Endothelial cell of umbilical vein (primary cell): ENCODE data around the gene SEPTIN5. TPM values are rescaled to one million over a fixed set of nuclear protein-coding genes. Genes with fewer than 3 reads are reported as not detected.

Experiments
- BruUV-seq: library from RNA; stranded (reverse); fragments of 400-500 nt; replicated peaks from 2 replicates; lab custom pipeline; 2021; lab: Mats Ljungman, UMichigan
- CTCF ChIA-PET: fragments of 300-600, 350-600 bp; sonication (Branson Sonifier 250); formaldehyde crosslinking; loops from one replicate; lab custom pipeline; 2021; ENCODE audit warnings: antibody characterized with exemption, inconsistent platforms; lab: Charles Lee
- POLR2A ChIA-PET: fragments of 300-600, 350-600 bp; sonication (Branson Sonifier 250); formaldehyde crosslinking; loops from one replicate; lab custom pipeline; 2021; ENCODE audit warnings: antibody characterized with exemption, inconsistent platforms; lab: Charles Lee
- DNase-seq: peaks from one replicate; pipeline ENCODE4 v3.0.0-alpha.2; 2011; ENCODE audit warnings: low read depth, low spot score
- FAIRE-seq: peaks from 2 replicates; lab custom pipeline; 2011; peaks lifted over from hg19 to GRCh38; lab: Jason Lieb, UNC
- H2AFZ ChIP-seq: 2 replicates; pipeline ENCODE4 v1.6.0; 2012; ENCODE audit warnings: low read depth, low read length, control low read depth, inconsistent platforms
- H3K27ac ChIP-seq: 2 replicates; pipeline ENCODE4 v1.5.1; 2011; ENCODE audit warnings: low read depth, mild to moderate bottlenecking, control low read depth, low read length, moderate library complexity; ENCODE audit not compliant: insufficient read depth
- H3K27me3 ChIP-seq, 2 experiments: 2 replicates each; pipeline versions ENCODE4 v1.6.0 to v1.6.1; 2011; ENCODE audit warnings: low read length in 2 of 2, mixed read lengths in 1 of 2; ENCODE audit not compliant: control insufficient read depth in 2 of 2, insufficient read depth in 2 of 2
- H3K36me3 ChIP-seq, 2 experiments: 2 replicates in 1 of 2; 3 replicates in 1 of 2; pipeline ENCODE4 v1.5.1; 2011; ENCODE audit warnings: low read length in 2 of 2, mild to moderate bottlenecking in 1 of 2, moderate library complexity in 1 of 2; ENCODE audit not compliant: control insufficient read depth in 2 of 2, insufficient read depth in 2 of 2; ENCODE audit errors: extremely low read depth in 1 of 2
- H3K4me1 ChIP-seq: 3 replicates; pipeline ENCODE4 v1.5.1; 2011; ENCODE audit warnings: mild to moderate bottlenecking, low read length; ENCODE audit not compliant: control insufficient read depth, insufficient read depth; ENCODE audit errors: extremely low read depth
- H3K4me2 ChIP-seq: 2 replicates; pipeline ENCODE4 v1.6.1; 2011; ENCODE audit warnings: low read length, control low read depth, mixed read lengths; ENCODE audit not compliant: insufficient read depth
- H3K4me3 ChIP-seq, 3 experiments: fragments of 200-600 bp in 1 of 3; sonication (generic), shearing (Covaris generic) in 1 of 3; replicated peaks in 1 of 3; 2 replicates each; pipeline ENCODE4 v1.5.1; 2011 to 2016; ENCODE audit warnings: control low read depth in 3 of 3, low read length in 3 of 3, mild to moderate bottlenecking in 2 of 3, inconsistent platforms in 1 of 3, low read depth in 1 of 3, moderate library complexity in 1 of 3; ENCODE audit not compliant: insufficient read depth in 1 of 3
- H3K79me2 ChIP-seq: 2 replicates; pipeline ENCODE4 v1.6.0; 2012; ENCODE audit warnings: low read length, inconsistent platforms; ENCODE audit not compliant: control insufficient read depth, insufficient read depth
- H3K9ac ChIP-seq: replicated peaks from 2 replicates; pipeline ENCODE3; 2011; ENCODE audit warnings: low read length, control low read depth; ENCODE audit not compliant: insufficient read depth; ENCODE audit errors: extremely low read depth
- H3K9me1 ChIP-seq: replicated peaks from 3 replicates; pipeline ENCODE4 v1.6.0; 2011; ENCODE audit warnings: mild to moderate bottlenecking, low read length; ENCODE audit not compliant: control insufficient read depth, insufficient read depth; ENCODE audit errors: extremely low read depth
- H3K9me3 ChIP-seq: replicated peaks from 2 replicates; pipeline ENCODE4 v1.5.1; 2012; ENCODE audit warnings: low read length, inconsistent platforms; ENCODE audit not compliant: control insufficient read depth, insufficient read depth
- H4K20me1 ChIP-seq: replicated peaks from 2 replicates; pipeline ENCODE3; 2011; ENCODE audit warnings: mild to moderate bottlenecking, low read length; ENCODE audit not compliant: control insufficient read depth, insufficient read depth; ENCODE audit errors: extremely low read depth
- CTCF ChIP-seq, 2 donors: IDR thresholded peaks; 1 replicate in 1 of 2; 2 replicates in 1 of 2; pipeline ENCODE4 v1.5.1; 2011; ENCODE audit warnings: low read length in 2 of 2, mild to moderate bottlenecking in 2 of 2, moderate library complexity in 2 of 2, control low read depth in 1 of 2, inconsistent platforms in 1 of 2, low read depth in 1 of 2; ENCODE audit not compliant: insufficient read depth in 1 of 2; ENCODE audit errors: extremely low read depth in 1 of 2
- EZH2 ChIP-seq: IDR thresholded peaks from 2 replicates; pipeline ENCODE4 v1.6.1; 2012; ENCODE audit warnings: borderline replicate concordance, low read depth, mild to moderate bottlenecking, moderate library complexity, low read length, inconsistent platforms; ENCODE audit not compliant: severe bottlenecking
- FOS ChIP-seq: IDR thresholded peaks from 2 replicates; pipeline ENCODE4 v1.6.1; 2011; ENCODE audit warnings: mild to moderate bottlenecking, low read length, moderate library complexity, borderline replicate concordance; ENCODE audit not compliant: insufficient read depth
- GATA2 ChIP-seq: IDR thresholded peaks from 2 replicates; pipeline ENCODE4 v1.7.0; 2011; ENCODE audit warnings: low read depth, mild to moderate bottlenecking, moderate library complexity, mixed read lengths, low read length; ENCODE audit not compliant: insufficient read length, insufficient read depth
- JUN ChIP-seq: IDR thresholded peaks from 2 replicates; pipeline ENCODE4 v1.6.1; 2011; ENCODE audit warnings: borderline replicate concordance, low read depth; ENCODE audit not compliant: insufficient read length, insufficient read depth
- MAX ChIP-seq: IDR thresholded peaks from 2 replicates; pipeline ENCODE4 v1.6.1; 2011; ENCODE audit not compliant: insufficient read depth, insufficient read length
- MYC ChIP-seq: IDR thresholded peaks from one replicate; pipeline ENCODE4 v1.6.1; 2011; ENCODE audit warnings: mild to moderate bottlenecking, low read depth, low read length
- POLR2A ChIP-seq: IDR thresholded peaks from 2 replicates; pipeline ENCODE4 v1.6.1; 2012; ENCODE audit warnings: low read depth, mild to moderate bottlenecking, control low read depth, low read length
- POLR2AphosphoS5 ChIP-seq: IDR thresholded peaks from 2 replicates; pipeline ENCODE4 v1.6.1; 2012; ENCODE audit warnings: low read depth, mild to moderate bottlenecking, control low read depth, low read length, moderate library complexity; ENCODE audit not compliant: insufficient read depth
- dilution Hi-C: fragments of 300-500 bp; cut with MboI; formaldehyde crosslinking; loops from one replicate; pipeline ENCODE4 v1.15.0; 2019; ENCODE audit warnings: low sequenced_read_pairs; ENCODE audit not compliant: extremely low pct_ligation_motif_present
- intact Hi-C: fragments of 100-400 bp; cut with micrococcal nuclease; formaldehyde crosslinking; loops from one replicate; pipeline ENCODE4 v1.10.0; 2022
- polyA plus RNA-seq, 4 experiments: library from polyadenylated mRNA; depleted of rRNA in 3 of 4; stranded (reverse) in 3 of 4; unstranded in 1 of 4; fragments of >200 nt; gene quantifications; 2 replicates each; pipeline versions ENCODE4 v1.2.1 to v1.2.3, GENCODE V29; 2011 to 2012; ENCODE audit warnings: missing spikeins in 1 of 4
- total RNA-seq: library from RNA; stranded (reverse); gene quantifications from 2 replicates; pipeline ENCODE4 v1.2.3, GENCODE V29; 2021

SEPTIN5 gene
- total and polyA plus RNA-seq, 2 donors (not counting 3 experiments of a cell fraction or from before 2014, with no cell fraction given): 31.1 to 35.8 TPM

GRCh38 chr22:19741053-19741452, 26.8 kb downstream of the SEPTIN5 start:
- H2AFZ ChIP-seq: no peak overlapping the region
- FAIRE-seq (no peak), DNase-seq (no peak)
- TF ChIP-seq FOS: no peak
- TF ChIP-seq POLR2A: no peak
- no peak for TF ChIP-seq MAX
- H3K9me1 ChIP-seq: no peaks in the 10 kb centered on the region
- H3K79me2 ChIP-seq: no peaks in the 10 kb centered on the region
- ChIA-PET CTCF (interaction anchor here (1.0 to 2.4 kb wide), 3 partner anchors 11 to 169 kb away, joined by 3 to 15 read pairs (median 13); no protein-coding TSS in a partner anchor), POLR2A (no interaction called here)
- no peaks in the 10 kb centered on the region for H3K27me3 ChIP-seq
- no peak overlapping the region for H3K27ac ChIP-seq
- no peak overlapping the region for H3K9ac ChIP-seq
- H3K9me3 ChIP-seq: no peaks in the 10 kb centered on the region
- H3K4me1 ChIP-seq: peaks cover 7% of the 10 kb centered on the region
- H3K4me2 ChIP-seq: no peak overlapping the region
- dilution Hi-C loops: no loop called here
- intact Hi-C loops: no loop called here
- no peak overlapping the region for H3K4me3 ChIP-seq
- no peaks in the 10 kb centered on the region for H4K20me1 ChIP-seq
- no peaks in the 10 kb centered on the region for H3K36me3 ChIP-seq
- BruUV-seq: no TSS peak

GRCh38 chr22:19742160-19743066, 28.1 kb downstream of the SEPTIN5 start:
- Histone ChIP-seq H3K79me2 (no peaks in the 10 kb centered on the region), H3K27me3 (no peaks in the 10 kb centered on the region), H3K36me3 (no peaks in the 10 kb centered on the region), H3K4me1 (peaks cover 9% of the 10 kb centered on the region), H3K9ac (no peak overlapping the region), H4K20me1 (no peaks in the 10 kb centered on the region), H3K27ac (no peak overlapping the region), H3K4me2 (no peak overlapping the region), H3K4me3 (no peak overlapping the region), H3K9me3 (no peaks in the 10 kb centered on the region), H2AFZ (no peak overlapping the region), H3K9me1 (no peaks in the 10 kb centered on the region)
- intact Hi-C loops (no loop called here), dilution Hi-C loops (no loop called here)
- DNase-seq: no peak
- BruUV-seq: no TSS peak
- CTCF ChIA-PET: interaction anchor here (0.6 to 2.4 kb wide), 5 partner anchors 11 to 168 kb away, joined by 3 to 15 read pairs (median 4); no protein-coding TSS in a partner anchor
- POLR2A ChIA-PET: no interaction called here
- FAIRE-seq: no peak
- TF ChIP-seq POLR2A (no peak), CTCF (IDR thresholded peaks at IDR 0.05; ENCODE audit: extremely low read depth in 1 of 2, insufficient read depth in 1 of 2, low read depth in 1 of 2, low read length in 2 of 2) (no peak), EZH2 (no peak), MYC (no peak), FOS (no peak), MAX (no peak), JUN (no peak), GATA2 (no peak), POLR2AphosphoS5 (no peak)
